ENCODE measurements around the gene PRC1. TPM values are rescaled to one million over a fixed set of nuclear protein-coding genes. Genes with fewer than 3 reads are reported as not detected.

PRC1 gene
- total and polyA plus RNA-seq, 2 of the 13 experiments (the other 11 are each of a cell fraction or from before 2014, with no cell fraction given), result 137 to 162 TPM

- 2% methylated on average over 5 of the region's 5 CpGs for WGBS (ENCODE audit: low lambda C conversion rate)
- H4K20me1 ChIP-seq (ENCODE audit: insufficient read depth, low read length), result no peaks in the 10 kb centered on the region
- ChIA-PET CTCF (ENCODE audit: low intra/inter-chr PET ratio, low total read pairs) (interaction anchor here (0.8 to 1.4 kb wide), 2 partner anchors 29 to 100 kb away, joined by 3 to 4 read pairs; no protein-coding TSS in a partner anchor), POLR2A (interaction anchor here (0.6 to 4.5 kb wide), 12 partner anchors 11 to 140 kb away, joined by 3 to 45 read pairs (median 6); partner anchors contain the start of genes MAN2A2 and RCCD1)
- FAIRE-seq (no peak), ATAC-seq (no peak), DNase-seq (ENCODE audit: low spot score) (no peak)
- H3K79me2 ChIP-seq (ENCODE audit: insufficient read depth, low read length), result peaks cover 6% of the 10 kb centered on the region
- H3K4me3 ChIP-seq (replicated peaks in 1 of 3; ENCODE audit: insufficient read depth in 1 of 3, low read depth in 2 of 3, low read length in 3 of 3), result peak overlapping the region in 2 of 3 experiments; percentile 67 to 87; a peak in 3 of 6 replicates
- BruUV-seq (replicated peaks), result no TSS peak
- H3K27me3 ChIP-seq (ENCODE audit: control insufficient read depth in 1 of 2, insufficient read depth in 2 of 2, low read length in 2 of 2), result no peaks in the 10 kb centered on the region; a peak in 2 of 5 replicates
- no peaks in the 10 kb centered on the region for H3K36me3 ChIP-seq (replicated peaks in 1 of 2; ENCODE audit: control insufficient read depth in 1 of 2, insufficient read depth in 2 of 2, low read length in 2 of 2)
- peak overlapping the region; percentile 45 for H2AFZ ChIP-seq (ENCODE audit: low read length)
- H3K4me1 ChIP-seq (ENCODE audit: insufficient read depth, low read length), result peaks cover 62% of the 10 kb centered on the region
- intact Hi-C loops (cut with micrococcal nuclease; ENCODE audit: unreplicated experiment), result loop anchor here (5.0 to 10.0 kb wide), 4 partner anchors 45 to 120 kb away; partner anchors contain the start of gene PRC1
- no peaks in the 10 kb centered on the region for H3K9me3 ChIP-seq (ENCODE audit: low read length)
- H3K9ac ChIP-seq (ENCODE audit: insufficient read depth, low read depth, low read length), result peak overlapping the region; percentile 88; the same call in 1 of the 2 replicates
- no peak overlapping the region for H3K27ac ChIP-seq (ENCODE audit: extremely low read length, insufficient read depth, low read length)
- H3K4me2 ChIP-seq (ENCODE audit: low read depth, low read length), result peak overlapping the region; percentile 89
- in situ Hi-C loops (cut with HindIII; ENCODE audit: extremely low pct_ligation_motif_present, low pct_unique_long_range_greater_than_20kb), result loop anchor here (25.0 kb wide), 1 partner anchor 330 kb away; no protein-coding TSS in a partner anchor
- TF ChIP-seq ZNF780A (CRISPR knock-in tag; IDR thresholded peaks at IDR 0.05), result no peak
- TF ChIP-seq ELK4 (CRISPR knock-in tag; IDR thresholded peaks at IDR 0.05; ENCODE audit: borderline replicate concordance), result no peak
- TF ChIP-seq ZNF280B (CRISPR knock-in tag; IDR thresholded peaks at IDR 0.05; ENCODE audit: borderline replicate concordance), result no peak
- no peak for TF ChIP-seq FOSL1 (CRISPR knock-in tag; IDR thresholded peaks at IDR 0.05; ENCODE audit: borderline replicate concordance)
- 0 out of 2 replicates have a peak, but pooled peaks have one; percentile 75 for TF ChIP-seq REL (CRISPR knock-in tag; conservative IDR thresholded peaks at IDR 0.05)
- TF ChIP-seq ZNF772 (CRISPR knock-in tag; IDR thresholded peaks at IDR 0.05), result 0 out of 2 replicates have a peak, but pooled peaks have one; percentile 3
- TF ChIP-seq ZNF232 (CRISPR knock-in tag; IDR thresholded peaks at IDR 0.05; ENCODE audit: borderline replicate concordance), result no peak
- 0 out of 2 replicates have a peak, but pooled peaks have one; percentile 0 for TF ChIP-seq ZNF446 (CRISPR knock-in tag; IDR thresholded peaks at IDR 0.05)
- TF ChIP-seq ARHGAP35 (CRISPR knock-in tag; IDR thresholded peaks at IDR 0.05; ENCODE audit: borderline replicate concordance), result no peak
- TF ChIP-seq ZNF264 (CRISPR knock-in tag; IDR thresholded peaks at IDR 0.05), result 0 out of 2 replicates have a peak, but pooled peaks have one; percentile 9
- no peak for TF ChIP-seq ZNF749 (CRISPR knock-in tag; IDR thresholded peaks at IDR 0.05; ENCODE audit: borderline replicate concordance)
- TF ChIP-seq ZNF580 (CRISPR knock-in tag; IDR thresholded peaks at IDR 0.05; ENCODE audit: borderline replicate concordance, low read depth), result peak; percentile 10; the same call in 1 of the 2 replicates
- TF ChIP-seq ASH2L (IDR thresholded peaks at IDR 0.05; ENCODE audit: insufficient read length, low read depth, low read length), result peak; percentile 1
- TF ChIP-seq ZNF724P (CRISPR knock-in tag; IDR thresholded peaks at IDR 0.05; ENCODE audit: borderline replicate concordance), result no peak
- no peak for TF ChIP-seq SP1 (IDR thresholded peaks at IDR 0.05)
- no peak for TF ChIP-seq SP1 (CRISPR knock-in tag; IDR thresholded peaks at IDR 0.05)
- no peak for TF ChIP-seq HNRNPK (IDR thresholded peaks at IDR 0.05; ENCODE audit: low read depth, low read length, poor library complexity, severe bottlenecking)
- TF ChIP-seq HDAC2 (CRISPR knock-in tag; IDR thresholded peaks at IDR 0.05), result no peak
- TF ChIP-seq TGIF2 (CRISPR knock-in tag; IDR thresholded peaks at IDR 0.05), result no peak
- TF ChIP-seq ZNF672 (CRISPR knock-in tag; IDR thresholded peaks at IDR 0.05), result no peak
Measured at GRCh38 chr15:90932660-90932991, 61.7 kb downstream of the PRC1 start.

Measured in HepG2 (cell line).